GM19193 (cell line): ENCODE results near the gene PKP1.

ENCODE experiments used
- POLR2A ChIP-seq: IDR thresholded peaks from 4 replicates; pipeline ENCODE4 v1.6.1; 2011; ENCODE audit not compliant: insufficient read depth, insufficient read length; ENCODE audit errors: extremely low read depth

Gene PKP1

DNA sequence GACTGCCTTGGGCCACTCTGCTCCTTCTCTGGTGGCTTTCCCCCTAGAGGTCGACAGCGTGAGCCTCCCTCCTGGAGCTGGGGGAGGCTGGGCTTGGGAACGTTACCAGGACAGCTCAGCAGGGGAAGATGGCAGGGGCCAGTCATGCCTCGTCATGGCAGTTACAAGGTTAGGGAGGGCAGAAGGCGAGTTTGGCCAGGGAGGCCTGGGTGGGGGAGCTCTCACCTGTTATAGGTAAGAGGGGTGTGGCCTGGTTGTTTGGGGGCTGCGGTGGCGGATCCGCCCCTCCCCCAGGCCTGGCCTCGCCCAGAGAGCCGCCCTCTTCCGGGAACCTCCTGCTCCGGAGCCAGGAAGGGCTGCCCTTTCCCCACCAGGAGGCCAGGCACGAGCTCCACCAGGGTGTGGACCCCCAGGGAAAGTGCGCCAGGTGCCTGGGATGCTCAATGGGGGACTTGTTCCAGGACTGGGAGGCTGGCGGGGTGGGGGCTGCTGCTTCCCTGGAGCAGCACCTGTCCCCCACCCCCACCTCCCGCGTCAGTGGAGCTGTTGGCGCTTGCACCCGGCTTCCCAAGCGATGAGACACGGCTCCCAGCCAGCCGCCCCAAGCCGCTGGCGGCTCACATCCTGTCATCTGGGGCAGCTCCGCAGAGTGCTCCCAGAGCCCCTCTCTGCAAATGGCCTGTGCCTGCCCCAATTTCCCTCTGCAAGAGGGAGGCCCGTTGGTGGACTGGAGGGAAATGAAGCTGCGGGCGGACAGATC lies 23.6 kb upstream of the PKP1 start:
- no peak for TF ChIP-seq POLR2A

DNA sequence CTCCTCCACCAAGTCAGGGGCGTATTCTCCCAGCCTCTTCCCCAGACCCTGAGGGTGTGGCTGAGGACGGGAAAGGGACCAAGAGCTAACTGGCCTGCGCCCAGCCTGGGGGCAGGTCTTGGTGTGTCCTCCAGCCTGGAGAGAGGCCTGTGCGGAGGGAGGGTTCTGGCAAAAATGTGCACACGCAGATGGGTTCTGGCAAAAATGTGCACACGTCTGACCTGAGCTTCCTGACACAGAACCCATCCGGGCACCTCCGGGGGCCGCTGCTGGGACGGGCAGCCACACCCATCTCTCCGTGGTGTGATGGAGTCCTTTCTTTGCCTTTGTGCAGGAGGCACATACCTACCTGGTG lies 23.1 kb upstream of the PKP1 start:
- TF ChIP-seq POLR2A = no peak

DNA sequence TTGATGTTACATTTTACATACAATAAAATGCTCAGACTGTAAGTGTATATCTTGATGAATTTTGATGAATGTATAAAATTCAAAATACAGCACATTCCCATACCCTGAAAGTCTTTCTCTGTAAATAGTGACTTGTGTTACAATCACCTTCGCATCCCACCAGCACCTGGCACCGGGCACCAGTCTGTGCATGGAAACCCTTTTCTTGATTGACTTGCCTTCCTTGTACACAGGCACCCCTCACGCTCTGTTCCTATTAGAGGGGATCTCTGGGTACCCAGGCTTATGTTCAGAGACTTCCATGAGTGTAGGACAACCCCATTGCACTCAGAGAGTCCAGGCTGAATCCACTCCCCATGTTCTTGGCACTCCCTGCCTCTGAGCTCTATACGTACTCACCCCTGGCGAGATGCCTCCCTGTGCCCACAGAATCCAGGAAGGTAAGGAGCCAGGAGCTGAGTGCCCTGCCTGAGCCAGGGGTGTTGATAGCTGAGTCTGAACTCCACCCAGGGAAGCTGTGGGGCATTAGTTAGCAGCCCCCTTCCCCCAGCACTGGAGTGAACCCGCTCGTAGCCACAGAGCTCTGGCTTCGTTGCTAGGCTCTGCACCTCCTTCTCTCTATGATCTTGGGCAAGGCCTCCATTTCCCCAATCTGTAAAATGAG lies 22.5 kb upstream of the PKP1 start:
- TF ChIP-seq POLR2A = no peak

DNA sequence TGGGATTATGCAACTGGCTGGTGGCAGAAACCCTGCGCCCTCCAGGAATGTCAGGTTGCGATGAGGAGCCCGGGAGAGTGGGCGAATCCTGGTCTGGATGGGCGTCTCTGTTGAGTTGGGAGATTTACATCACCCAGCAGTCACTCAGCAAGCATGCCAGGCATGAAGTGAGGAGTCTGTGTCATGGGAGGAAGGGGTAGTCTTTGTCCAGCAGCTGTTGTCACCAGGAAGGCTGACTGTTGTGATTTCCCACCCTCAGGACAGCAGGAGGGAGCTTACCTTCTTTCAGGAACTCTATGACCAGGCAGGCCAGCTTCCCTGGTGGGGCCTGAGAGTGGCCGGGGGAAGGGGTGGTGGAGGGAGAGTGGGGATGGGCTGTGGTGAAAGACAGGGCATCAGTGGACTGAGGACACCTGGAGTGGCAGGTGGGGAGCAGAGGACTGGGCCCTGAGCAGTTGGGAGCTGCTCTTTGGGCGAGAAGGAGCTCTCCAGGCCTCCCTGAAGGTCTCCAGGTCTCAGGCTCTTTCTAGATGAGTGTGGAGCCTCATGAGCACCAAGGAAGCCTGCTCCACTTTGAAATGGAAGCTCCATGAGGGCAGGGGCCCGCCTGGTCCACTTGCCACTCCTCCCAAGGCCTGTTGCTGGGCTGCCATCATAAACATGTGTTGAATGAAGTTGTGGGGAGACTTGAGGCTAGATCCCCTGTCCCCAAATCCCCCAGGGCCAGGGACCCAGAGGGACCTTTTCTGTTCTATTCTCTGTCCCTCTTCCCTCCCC lies 21.3 kb upstream of the PKP1 start:
- TF ChIP-seq POLR2A = no peak

DNA sequence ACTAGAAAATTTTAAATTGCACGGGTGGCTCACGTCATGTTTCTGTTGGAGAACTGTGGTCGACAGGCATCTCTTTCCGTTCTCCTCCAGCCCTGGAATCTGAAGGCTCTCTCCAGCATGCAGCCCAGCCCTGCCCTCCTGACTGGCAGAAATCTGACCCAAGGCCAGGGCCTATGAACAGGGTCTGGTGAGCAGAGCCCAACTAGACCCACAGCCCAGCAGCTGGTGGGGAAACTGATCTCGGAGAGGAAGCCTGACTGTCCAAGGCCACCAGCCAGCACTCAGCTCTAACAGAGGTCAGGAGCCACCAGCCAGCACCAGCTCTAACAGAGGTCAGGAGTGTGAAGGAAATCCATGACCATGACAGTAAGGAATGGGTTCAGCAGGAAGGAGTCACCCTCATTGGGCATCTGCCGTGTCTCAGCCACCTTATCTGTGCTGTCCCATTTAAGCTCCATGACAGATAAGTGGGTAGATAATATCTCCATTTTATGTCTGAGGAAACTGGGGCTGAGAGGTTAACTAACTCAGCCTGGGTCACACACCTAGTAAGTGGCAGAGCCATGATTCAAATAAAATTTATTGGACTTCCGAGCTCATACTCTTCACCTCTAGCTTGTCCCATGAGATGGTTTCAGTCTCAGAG lies 20.2 kb upstream of the PKP1 start:
- no peak for TF ChIP-seq POLR2A

DNA sequence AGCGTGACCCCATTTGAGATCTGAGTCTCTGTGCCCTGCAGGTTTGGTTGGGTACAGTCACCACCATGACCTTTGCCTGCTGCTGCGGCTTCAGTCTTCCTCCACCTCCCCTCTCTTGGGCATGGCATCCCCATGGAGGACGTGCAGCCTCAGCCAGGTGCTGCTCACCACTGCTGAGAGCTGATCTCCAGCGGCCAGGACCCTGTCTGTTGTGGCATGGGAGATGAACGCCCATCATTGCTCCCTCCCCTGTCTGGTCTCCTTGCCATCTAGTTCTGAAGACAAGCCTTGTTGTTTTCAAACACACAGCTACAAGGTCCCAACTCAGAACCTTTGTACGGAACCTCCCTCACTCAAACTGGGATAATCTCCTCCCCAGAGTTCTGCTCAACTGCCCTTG lies 19.2 kb upstream of the PKP1 start:
- no peak for TF ChIP-seq POLR2A

DNA sequence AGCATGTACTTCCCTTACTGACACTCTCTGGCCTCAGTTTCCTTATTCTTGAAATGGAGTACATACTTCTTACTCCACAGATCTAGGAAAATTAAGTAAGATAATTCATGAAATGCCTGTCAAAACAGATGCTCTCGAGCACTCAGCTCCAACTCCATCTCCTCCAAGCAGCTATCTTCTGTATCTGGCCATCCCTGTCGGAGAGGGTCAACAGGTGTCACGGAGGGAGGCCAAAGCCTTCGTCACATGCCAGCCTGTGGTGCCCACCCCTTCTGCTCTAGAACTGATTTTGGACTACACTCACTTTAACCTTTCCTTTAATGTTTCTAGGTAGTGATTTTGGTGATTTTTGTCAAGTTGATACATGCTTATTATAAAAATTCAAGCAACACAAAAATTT lies 18.8 kb upstream of the PKP1 start:
- TF ChIP-seq POLR2A = no peak

DNA sequence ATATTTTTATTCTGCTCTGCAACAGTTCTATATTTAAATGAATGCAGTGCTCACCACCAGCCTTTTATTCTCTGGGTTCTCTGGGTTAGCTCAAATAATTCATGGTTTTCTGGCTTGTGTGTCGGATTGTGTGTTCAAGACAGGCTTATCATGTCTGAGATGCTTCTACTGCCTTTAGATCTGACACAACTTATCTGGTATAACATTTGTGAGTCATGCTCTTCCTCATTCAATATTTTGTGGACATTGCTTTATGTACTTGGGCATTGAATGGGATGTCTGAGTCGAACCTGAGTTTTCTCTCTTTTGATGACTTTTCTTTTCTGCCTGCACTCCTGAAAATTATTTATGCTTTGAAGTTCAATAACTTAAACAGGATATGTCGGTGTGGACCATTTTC lies 17.6 kb upstream of the PKP1 start:
- no peak for TF ChIP-seq POLR2A

DNA sequence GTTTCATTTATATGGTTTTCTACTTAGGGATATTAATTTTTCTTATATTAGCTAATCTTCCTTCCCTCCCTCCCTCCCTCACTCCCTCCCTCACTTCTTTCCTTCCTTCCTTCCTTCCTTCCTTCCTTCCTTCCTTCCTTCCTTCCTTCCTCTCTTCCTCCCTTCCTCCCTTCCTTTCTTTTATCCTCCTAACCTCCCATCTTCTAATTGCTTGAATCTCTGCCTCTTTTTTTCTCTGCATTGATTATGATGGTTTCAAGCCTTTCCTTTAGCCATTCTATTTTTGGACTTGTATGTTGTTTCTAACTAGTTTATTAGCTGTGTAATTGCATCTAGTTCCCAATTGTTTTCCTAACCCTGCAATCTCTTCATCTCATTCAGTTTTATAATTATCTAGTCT lies 17.0 kb upstream of the PKP1 start:
- no peak for TF ChIP-seq POLR2A

DNA sequence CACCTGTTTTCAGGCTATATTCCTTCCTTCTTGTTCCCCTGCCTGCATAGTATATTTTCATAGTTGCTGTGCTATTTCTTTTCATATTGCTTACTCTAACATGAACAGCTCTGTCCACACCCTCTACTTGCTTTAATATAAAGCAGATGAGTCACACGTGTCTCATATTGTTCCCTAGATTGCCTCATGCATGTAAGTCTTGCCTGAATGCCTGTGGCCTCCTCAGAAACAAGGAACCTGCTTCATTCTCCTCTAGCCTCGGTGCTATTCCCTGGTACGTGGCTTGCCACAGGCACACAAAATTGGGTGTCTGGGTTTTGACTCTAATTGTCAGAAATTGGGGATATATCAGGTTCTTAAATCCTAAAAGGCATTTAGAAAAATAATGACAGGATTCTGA lies 16.5 kb upstream of the PKP1 start:
- TF ChIP-seq POLR2A = no peak

DNA sequence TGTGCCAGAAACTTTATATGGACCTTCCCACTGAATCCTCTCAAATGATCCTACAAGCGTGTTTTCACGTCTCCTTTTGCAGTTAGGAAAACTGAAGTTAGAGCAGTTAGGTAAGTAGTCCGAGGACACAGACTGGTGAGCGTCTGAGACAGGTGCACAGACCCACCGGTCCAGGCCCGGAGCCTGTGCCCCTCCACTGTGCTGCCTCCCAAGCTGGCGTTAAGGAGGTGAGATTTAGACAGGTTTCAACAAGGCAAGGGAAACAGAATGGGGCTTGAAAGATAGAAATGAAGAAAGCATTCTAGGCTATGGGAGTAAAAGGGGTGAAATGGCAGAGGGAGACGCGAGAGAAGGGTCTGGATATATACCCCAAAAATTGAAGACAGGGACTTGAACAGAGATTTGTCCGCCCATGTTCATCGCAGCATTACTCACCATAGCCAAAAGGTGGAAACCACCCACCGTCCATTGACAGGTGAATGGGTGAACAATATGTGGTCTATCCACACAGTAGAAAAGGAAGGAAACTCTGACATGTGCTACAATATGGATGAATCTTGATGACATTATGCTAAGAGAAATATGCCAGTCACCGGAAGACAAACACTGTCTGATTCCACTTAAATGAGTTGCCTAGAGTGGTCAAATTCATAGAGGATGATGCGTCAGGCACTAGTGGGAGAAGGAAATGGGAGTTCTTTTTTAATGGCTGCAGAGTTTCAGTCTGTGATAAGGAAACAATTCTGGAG lies 15.7 kb upstream of the PKP1 start:
- no peak for TF ChIP-seq POLR2A

DNA sequence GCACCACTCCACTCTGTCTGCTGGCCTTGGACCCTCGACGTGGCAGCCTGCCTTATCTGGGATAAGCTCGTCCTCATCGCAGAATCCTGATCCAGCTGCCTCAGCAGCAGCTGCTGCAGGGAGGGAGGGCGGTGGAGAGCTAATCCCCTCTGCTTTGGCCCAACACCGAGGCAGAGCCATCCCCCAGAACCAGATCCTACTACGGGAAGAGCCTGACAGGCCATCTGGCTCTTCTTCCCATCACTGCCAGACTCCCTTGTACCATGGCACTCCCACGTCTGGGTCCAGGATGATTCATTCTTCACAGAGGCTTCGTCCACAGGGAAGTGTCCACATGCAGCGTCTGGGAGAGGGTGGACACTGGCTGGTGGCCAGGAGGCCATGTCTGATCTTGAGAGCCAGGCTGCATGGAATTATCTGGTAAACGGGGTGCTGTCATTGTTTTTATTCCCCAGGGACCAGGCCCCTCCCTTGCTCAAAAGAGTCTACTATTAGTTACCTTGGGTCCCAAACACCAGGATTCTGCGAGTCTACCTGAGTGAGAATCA lies 14.6 kb upstream of the PKP1 start:
- TF ChIP-seq POLR2A = no peak

DNA sequence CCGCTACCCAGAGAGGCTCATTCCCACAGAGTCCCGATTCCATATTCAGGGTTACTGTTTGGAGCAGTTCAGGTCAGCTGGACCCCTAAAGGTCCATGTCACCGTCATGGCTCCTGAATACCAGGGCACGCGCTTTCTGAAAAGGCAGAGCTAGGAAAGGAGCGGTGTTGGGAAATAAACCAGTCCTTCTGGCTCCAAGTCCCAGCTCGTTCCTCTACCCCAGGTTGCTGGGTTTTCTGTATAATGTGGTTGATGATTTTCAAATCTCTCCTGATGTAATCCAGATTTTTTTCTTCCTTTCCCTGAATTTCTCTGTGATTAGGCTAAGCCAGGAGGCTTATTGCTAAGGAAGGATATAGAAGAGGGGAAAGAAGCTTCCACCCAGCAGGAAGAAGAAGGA lies 14.0 kb upstream of the PKP1 start:
- no peak for TF ChIP-seq POLR2A

DNA sequence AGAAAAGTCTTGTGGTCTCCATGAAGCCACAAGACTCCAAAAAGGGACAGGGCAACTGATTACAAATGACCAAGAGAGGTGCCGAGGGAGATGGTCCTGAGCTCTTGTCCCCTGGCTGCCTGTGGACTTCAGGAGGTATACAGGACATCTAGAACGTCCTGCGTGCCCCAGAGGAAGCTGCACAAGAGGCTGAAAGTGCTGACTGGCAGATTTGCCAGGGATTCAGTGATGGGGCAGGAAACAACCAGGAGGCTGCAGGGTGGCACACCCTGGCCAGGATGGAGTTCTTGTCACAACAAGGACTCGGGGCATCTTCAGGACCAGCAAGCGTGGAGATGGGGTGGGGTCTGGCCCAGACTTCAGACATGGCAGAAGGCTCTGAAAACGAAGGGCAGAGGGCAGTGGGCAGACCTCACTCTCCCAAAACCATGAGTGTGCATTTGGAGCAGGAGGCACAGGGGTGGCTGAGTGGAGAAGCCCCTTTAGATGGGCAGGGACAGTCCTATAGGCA lies 13.4 kb upstream of the PKP1 start:
- TF ChIP-seq POLR2A = no peak

DNA sequence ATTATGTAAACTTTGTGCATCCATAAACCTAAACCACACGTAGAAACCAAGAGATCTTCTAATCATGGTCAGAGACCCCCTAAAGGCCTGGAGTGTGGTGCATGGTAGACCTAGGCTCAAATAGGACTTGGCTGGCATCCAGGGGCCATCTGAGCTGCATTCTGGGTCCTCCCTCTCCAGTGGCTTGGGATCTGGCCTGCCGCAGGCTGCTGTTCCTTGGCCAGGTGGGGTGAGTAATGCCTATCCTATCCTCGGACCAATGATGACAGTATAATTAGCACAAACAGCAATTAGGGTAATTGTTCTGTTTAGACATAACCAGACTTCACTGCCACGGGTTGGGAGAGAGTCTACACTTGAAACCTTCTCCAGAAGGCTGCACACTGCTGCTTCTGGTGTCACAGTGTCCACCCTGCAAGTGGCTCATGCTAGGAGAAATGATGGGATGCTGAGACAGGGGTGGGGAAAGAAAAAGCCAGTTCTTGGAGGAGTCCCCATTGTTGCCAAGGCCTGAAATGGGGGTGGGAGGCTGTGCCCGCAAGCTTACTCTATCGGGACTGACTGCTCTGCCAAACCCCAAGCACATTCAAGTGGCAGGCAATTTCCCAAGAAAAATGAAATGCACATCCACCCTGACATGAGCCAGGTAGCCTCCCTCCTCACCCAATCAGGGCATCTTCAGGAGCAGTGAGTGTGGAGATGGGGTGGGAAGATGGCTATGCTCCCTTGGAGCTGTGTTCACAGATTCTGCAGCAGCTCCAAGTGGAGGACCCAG lies 12.5 kb upstream of the PKP1 start:
- TF ChIP-seq POLR2A = no peak
